DND-41 (cell line): ENCODE measurements around the gene TEC.

Source experiments
- ATAC-seq: fragments of 200-7000 bp; cut with Tn5 transposase; 3 replicates; pipeline ENCODE4 v1.9.1; 2021; ENCODE audit warnings: low read depth; ENCODE audit not compliant: insufficient read depth
- DNase-seq: peaks from one replicate; pipeline ENCODE4 v3.0.0-alpha.2; 2020
- H2AFZ ChIP-seq: 2 replicates; pipeline ENCODE4 v1.6.0; 2012; ENCODE audit warnings: low read depth, low read length
- H3K27ac ChIP-seq: 2 replicates; pipeline ENCODE4 v1.5.1; 2012; ENCODE audit warnings: low read length, inconsistent platforms
- H3K27me3 ChIP-seq: fragments of 200-600 bp; sonication (generic); 2 replicates; pipeline ENCODE4 v1.6.0; 2012; ENCODE audit warnings: low read length, mild to moderate bottlenecking, inconsistent platforms; ENCODE audit not compliant: insufficient read depth, poor library complexity
- H3K36me3 ChIP-seq: 2 replicates; pipeline ENCODE4 v1.5.1; 2012; ENCODE audit warnings: low read length, inconsistent platforms; ENCODE audit not compliant: insufficient read depth
- H3K4me1 ChIP-seq: 2 replicates; pipeline ENCODE4 v1.5.1; 2012; ENCODE audit warnings: mild to moderate bottlenecking, low read length; ENCODE audit not compliant: insufficient read depth
- H3K4me2 ChIP-seq: 2 replicates; pipeline ENCODE4 v1.6.0; 2012; ENCODE audit warnings: mild to moderate bottlenecking, moderate library complexity, low read length, inconsistent platforms; ENCODE audit not compliant: insufficient read depth
- H3K4me3 ChIP-seq, 2 experiments: fragments of 200-600 bp in 1 of 2; shearing (Covaris generic) in 1 of 2; 2 replicates each; pipeline ENCODE4 v1.5.1; 2012 to 2016; ENCODE audit warnings: inconsistent platforms in 2 of 2, low read length in 2 of 2, mild to moderate bottlenecking in 2 of 2, low read depth in 1 of 2, moderate library complexity in 1 of 2
- H3K79me2 ChIP-seq: 2 replicates; pipeline ENCODE4 v1.6.0; 2012; ENCODE audit warnings: low read length, inconsistent platforms; ENCODE audit not compliant: insufficient read depth
- H3K9ac ChIP-seq: 2 replicates; pipeline ENCODE4 v1.6.0; 2012; ENCODE audit warnings: low read depth, mild to moderate bottlenecking, inconsistent platforms, low read length, moderate library complexity
- H3K9me3 ChIP-seq: 2 replicates; pipeline ENCODE4 v1.5.1; 2012; ENCODE audit warnings: low read length, moderate library complexity, mild to moderate bottlenecking, inconsistent platforms; ENCODE audit not compliant: insufficient read depth, severe bottlenecking
- H4K20me1 ChIP-seq: 2 replicates; pipeline ENCODE4 v1.6.0; 2012; ENCODE audit warnings: low read length; ENCODE audit not compliant: insufficient read depth
- CTCF ChIP-seq: IDR thresholded peaks from 2 replicates; pipeline ENCODE4 v1.5.1; 2012; ENCODE audit warnings: borderline replicate concordance, low read length, moderate library complexity, mild to moderate bottlenecking; ENCODE audit not compliant: poor library complexity, severe bottlenecking; ENCODE audit errors: extremely low read depth
- EZH2 ChIP-seq: IDR thresholded peaks from 3 replicates; pipeline ENCODE4 v1.6.1; 2012; ENCODE audit warnings: borderline replicate concordance, low read depth, mild to moderate bottlenecking, moderate library complexity, low read length, inconsistent platforms; ENCODE audit not compliant: severe bottlenecking

Gene TEC

DNA sequence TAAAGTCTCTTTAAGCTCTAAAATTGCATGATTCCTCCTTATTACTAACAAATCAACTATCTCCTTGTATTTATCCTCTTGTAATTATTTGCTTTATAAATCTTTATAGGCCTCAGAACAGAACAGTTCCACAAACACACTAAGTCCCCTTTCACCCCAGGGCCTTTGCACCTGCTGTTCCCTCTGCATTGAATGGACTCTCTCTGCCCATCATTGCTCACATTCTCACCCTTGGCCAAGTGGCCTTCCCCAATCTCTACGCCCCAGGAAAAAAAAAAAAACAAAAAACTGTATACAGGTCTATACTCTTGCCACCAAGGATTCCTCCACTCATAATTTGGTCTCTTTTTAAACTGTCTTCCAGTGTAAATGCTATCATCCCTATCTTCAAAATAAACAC lies 53.7 kb downstream of the TEC start:
- no peak for TF ChIP-seq EZH2
- no peak for TF ChIP-seq CTCF
- Histone ChIP-seq H3K36me3 (no peaks in the 10 kb centered on the region), H3K27me3 (peaks cover 6% of the 10 kb centered on the region), H2AFZ (no peak overlapping the region), H3K9ac (no peak overlapping the region), H3K27ac (no peak overlapping the region), H3K9me3 (no peaks in the 10 kb centered on the region), H3K79me2 (no peaks in the 10 kb centered on the region), H3K4me1 (no peaks in the 10 kb centered on the region), H3K4me2 (no peak overlapping the region), H3K4me3 (no peak overlapping the region), H4K20me1 (no peaks in the 10 kb centered on the region)
- ATAC-seq (no peak), DNase-seq (no peak)

DNA sequence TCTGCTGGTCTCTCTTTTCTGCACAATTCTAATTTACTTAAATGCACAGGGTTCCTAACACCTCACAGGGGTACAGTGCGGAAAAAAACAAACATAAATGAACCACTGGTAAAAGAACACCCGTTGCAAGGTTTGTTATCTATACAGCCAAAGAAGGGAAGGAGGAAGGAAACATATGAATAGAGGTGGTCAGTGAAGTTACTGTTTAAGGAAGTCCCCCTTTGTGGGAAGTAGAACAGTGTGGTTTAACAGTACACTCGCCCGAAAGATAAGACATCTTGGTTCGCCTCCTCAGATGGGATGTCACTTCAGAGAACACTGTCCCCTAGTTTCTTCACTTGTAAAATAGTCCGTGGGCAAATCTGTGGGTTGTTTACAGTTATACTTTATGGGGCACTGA lies 57.5 kb downstream of the TEC start:
- ATAC-seq (no peak), DNase-seq (no peak)
- Histone ChIP-seq H3K27me3 (peaks cover 6% of the 10 kb centered on the region), H3K9ac (no peak overlapping the region), H3K79me2 (no peaks in the 10 kb centered on the region), H3K9me3 (no peaks in the 10 kb centered on the region), H3K4me3 (no peak overlapping the region), H4K20me1 (no peaks in the 10 kb centered on the region), H3K36me3 (no peaks in the 10 kb centered on the region), H2AFZ (no peak overlapping the region), H3K4me2 (no peak overlapping the region), H3K4me1 (no peaks in the 10 kb centered on the region), H3K27ac (no peak overlapping the region)
- no peak for TF ChIP-seq CTCF
- TF ChIP-seq EZH2, result no peak

DNA sequence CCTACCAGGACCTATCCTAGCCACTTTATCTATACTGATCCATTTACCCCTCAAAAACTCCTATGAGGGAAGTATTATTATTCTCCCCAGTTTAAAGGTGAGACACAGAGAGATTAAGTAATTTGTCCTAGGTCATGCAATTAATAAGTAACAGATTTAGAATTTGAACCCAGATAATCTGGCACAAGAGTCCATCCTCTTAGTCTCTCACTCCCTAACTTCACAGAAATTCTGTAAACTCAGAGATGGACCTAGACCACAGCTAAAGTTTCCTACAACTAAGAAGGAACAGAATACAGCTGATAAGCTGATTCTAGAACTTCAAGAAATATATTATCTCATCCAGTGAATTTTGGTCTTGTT lies 58.7 kb downstream of the TEC start:
- no peaks in the 10 kb centered on the region for H4K20me1 ChIP-seq
- H3K27me3 ChIP-seq, result peaks cover 6% of the 10 kb centered on the region
- H2AFZ ChIP-seq, result no peak overlapping the region
- H3K36me3 ChIP-seq, result no peaks in the 10 kb centered on the region
- no peak for ATAC-seq
- H3K79me2 ChIP-seq, result no peaks in the 10 kb centered on the region
- no peak overlapping the region for H3K27ac ChIP-seq
- no peak overlapping the region for H3K4me3 ChIP-seq
- no peak for DNase-seq
- no peak for TF ChIP-seq EZH2
- no peak for TF ChIP-seq CTCF
- no peaks in the 10 kb centered on the region for H3K9me3 ChIP-seq
- no peaks in the 10 kb centered on the region for H3K4me1 ChIP-seq
- no peak overlapping the region for H3K9ac ChIP-seq
- H3K4me2 ChIP-seq, result no peak overlapping the region

GRCh38 chr4:48205626-48206025 lies 64.0 kb downstream of the TEC start:
- Histone ChIP-seq H3K79me2 (no peaks in the 10 kb centered on the region), H3K4me3 (no peak overlapping the region), H4K20me1 (no peaks in the 10 kb centered on the region), H3K36me3 (no peaks in the 10 kb centered on the region), H3K9ac (no peak overlapping the region), H3K9me3 (no peaks in the 10 kb centered on the region), H2AFZ (no peak overlapping the region), H3K4me2 (no peak overlapping the region), H3K27me3 (no peaks in the 10 kb centered on the region), H3K4me1 (no peaks in the 10 kb centered on the region), H3K27ac (no peak overlapping the region)
- ATAC-seq (no peak), DNase-seq (no peak)
- TF ChIP-seq EZH2, result no peak
- TF ChIP-seq CTCF, result no peak
